ENCODE measurements around the gene ARHGAP1.
A peak's percentile ranks its signal among the peaks of the same experiment; 100 is the strongest.
"Not testable (repeated sequence)": the region's sequence is repeated elsewhere in the genome, so short reads cannot be mapped to it uniquely, and the experiment has no call there.

The ARHGAP1 gene

DNA sequence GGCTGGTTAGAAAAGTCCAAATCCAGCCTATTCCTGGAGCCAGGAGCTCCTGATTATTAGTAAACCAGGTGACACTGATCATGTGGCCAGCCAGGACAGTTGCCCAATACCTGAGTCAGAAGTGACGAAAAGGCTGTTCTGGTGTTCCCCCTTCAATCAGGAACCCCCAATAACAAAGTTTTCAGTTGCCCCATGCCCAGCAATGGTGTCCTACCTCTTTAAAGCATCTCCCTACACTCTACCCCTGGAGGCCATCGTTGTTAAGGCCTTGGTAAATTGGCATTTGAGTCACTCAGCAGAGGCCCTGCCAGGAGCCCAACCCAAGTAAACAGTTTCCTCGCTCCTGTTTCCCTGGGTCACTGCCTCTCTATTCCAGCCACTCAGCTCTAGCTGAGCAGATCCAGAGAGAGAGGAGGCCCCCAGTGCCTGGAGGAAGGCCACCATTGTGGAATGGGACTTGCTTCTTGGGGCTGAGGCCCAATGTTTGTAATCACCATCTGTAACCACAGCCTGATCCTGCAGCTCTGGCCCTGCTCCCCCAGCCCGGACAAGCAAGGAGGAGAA, 25.0 kb downstream of the ARHGAP1 start:
- peak overlapping the region; percentile 18 to 35 for H3K9ac ChIP-seq (ENCODE audit: low read depth in 1 of 2, low read length in 2 of 2)
- H3K27ac ChIP-seq (ENCODE audit: low read depth, low read length) = peak overlapping the region; percentile 78
- peak overlapping the region in 1 of 2 donors; percentile 36 for H3K4me3 ChIP-seq (ENCODE audit: low read depth in 1 of 2, low read length in 2 of 2)
- H3K4me1 ChIP-seq (ENCODE audit: control insufficient read depth in 1 of 2, insufficient read depth in 2 of 2, low read length in 2 of 2) = peaks cover 44 to 53% of the 10 kb centered on the region in 2 donors
- H3K36me3 ChIP-seq (ENCODE audit: control insufficient read depth in 1 of 2, insufficient read depth in 2 of 2, low read length in 2 of 2) = peaks cover 48 to 70% of the 10 kb centered on the region in 2 donors
- no peaks in the 10 kb centered on the region for H3K9me3 ChIP-seq (ENCODE audit: control insufficient read depth in 1 of 2, low read length in 2 of 2)
- H3K27me3 ChIP-seq (ENCODE audit: control insufficient read depth in 1 of 2, insufficient read depth in 2 of 2, low read length in 2 of 2) = no peaks in the 10 kb centered on the region

DNA sequence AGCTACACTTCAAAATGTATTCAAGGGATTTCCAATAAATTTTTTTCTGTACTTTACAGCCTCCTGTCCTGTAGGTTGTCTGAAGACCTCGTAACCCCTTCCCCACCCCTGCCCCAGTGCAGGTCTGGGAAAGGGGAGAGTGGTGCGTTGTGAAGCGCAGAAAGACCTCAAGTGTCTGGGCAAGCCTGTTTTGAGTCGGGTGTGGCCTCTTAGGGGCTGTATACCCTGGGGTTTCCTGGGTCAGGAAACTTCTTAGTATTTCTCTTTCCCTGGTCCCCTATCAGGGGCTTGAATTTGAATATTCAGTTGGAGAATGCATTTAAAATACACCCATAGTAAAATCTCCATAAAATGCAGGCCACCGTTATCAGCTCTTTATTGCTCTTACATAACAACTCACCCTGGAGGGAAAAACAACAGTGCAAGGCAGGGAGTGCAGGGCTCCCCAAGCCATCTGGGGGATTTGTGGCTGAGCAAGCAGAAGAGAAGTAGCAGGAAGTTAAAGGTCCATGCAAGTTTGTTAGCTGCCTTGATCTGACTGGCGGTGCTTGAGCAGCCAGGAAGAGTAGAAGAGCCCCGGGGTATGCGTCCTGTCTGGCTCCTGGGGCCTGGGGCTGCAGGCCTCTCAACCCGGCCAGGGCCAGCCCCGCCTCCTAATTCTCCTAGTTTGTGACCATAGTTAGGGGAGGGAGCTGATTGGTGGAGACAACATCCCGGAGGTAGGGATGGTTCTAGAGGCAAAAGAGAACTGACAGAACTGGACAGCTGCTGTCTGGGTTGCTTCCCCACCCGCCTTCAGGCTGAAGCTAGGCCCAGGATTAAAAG, 25.7 kb downstream of the ARHGAP1 start:
- H3K4me3 ChIP-seq (ENCODE audit: low read depth in 1 of 2, low read length in 2 of 2) = peak overlapping the region in 1 of 2 donors; percentile 36
- H3K27ac ChIP-seq (ENCODE audit: low read depth, low read length) = peak overlapping the region; percentile 78
- H3K9me3 ChIP-seq (ENCODE audit: control insufficient read depth in 1 of 2, low read length in 2 of 2) = no peaks in the 10 kb centered on the region
- peaks cover 45 to 69% of the 10 kb centered on the region in 2 donors for H3K36me3 ChIP-seq (ENCODE audit: control insufficient read depth in 1 of 2, insufficient read depth in 2 of 2, low read length in 2 of 2)
- H3K27me3 ChIP-seq (ENCODE audit: control insufficient read depth in 1 of 2, insufficient read depth in 2 of 2, low read length in 2 of 2) = no peaks in the 10 kb centered on the region
- peak overlapping the region in 1 of 2 donors; percentile 35 for H3K9ac ChIP-seq (ENCODE audit: low read depth in 1 of 2, low read length in 2 of 2)
- H3K4me1 ChIP-seq (ENCODE audit: control insufficient read depth in 1 of 2, insufficient read depth in 2 of 2, low read length in 2 of 2) = peaks cover 44 to 52% of the 10 kb centered on the region in 2 donors

GRCh38 chr11:46673713-46674462, 26.5 kb downstream of the ARHGAP1 start:
- Histone ChIP-seq H3K9ac (ENCODE audit: low read depth in 1 of 2, low read length in 2 of 2) (no peak overlapping the region), H3K9me3 (ENCODE audit: control insufficient read depth in 1 of 2, low read length in 2 of 2) (no peaks in the 10 kb centered on the region), H3K4me3 (ENCODE audit: low read depth in 1 of 2, low read length in 2 of 2) (no peak overlapping the region), H3K4me1 (ENCODE audit: control insufficient read depth in 1 of 2, insufficient read depth in 2 of 2, low read length in 2 of 2) (peaks cover 43 to 44% of the 10 kb centered on the region in 2 donors), H3K27me3 (ENCODE audit: control insufficient read depth in 1 of 2, insufficient read depth in 2 of 2, low read length in 2 of 2) (no peaks in the 10 kb centered on the region), H3K36me3 (ENCODE audit: control insufficient read depth in 1 of 2, insufficient read depth in 2 of 2, low read length in 2 of 2) (peaks cover 43 to 69% of the 10 kb centered on the region in 2 donors), H3K27ac (ENCODE audit: low read depth, low read length) (peak overlapping the region; percentile 7)

- peaks cover 46 to 73% of the 10 kb centered on the region in 2 donors for H3K36me3 ChIP-seq (ENCODE audit: control insufficient read depth in 1 of 2, insufficient read depth in 2 of 2, low read length in 2 of 2)
- H3K4me1 ChIP-seq (ENCODE audit: control insufficient read depth in 1 of 2, insufficient read depth in 2 of 2, low read length in 2 of 2) = peaks cover 37 to 44% of the 10 kb centered on the region in 2 donors
- no peak overlapping the region for H3K9ac ChIP-seq (ENCODE audit: low read depth in 1 of 2, low read length in 2 of 2)
Measured at GRCh38 chr11:46672381-46672839, 28.0 kb downstream of the ARHGAP1 start.

DNA sequence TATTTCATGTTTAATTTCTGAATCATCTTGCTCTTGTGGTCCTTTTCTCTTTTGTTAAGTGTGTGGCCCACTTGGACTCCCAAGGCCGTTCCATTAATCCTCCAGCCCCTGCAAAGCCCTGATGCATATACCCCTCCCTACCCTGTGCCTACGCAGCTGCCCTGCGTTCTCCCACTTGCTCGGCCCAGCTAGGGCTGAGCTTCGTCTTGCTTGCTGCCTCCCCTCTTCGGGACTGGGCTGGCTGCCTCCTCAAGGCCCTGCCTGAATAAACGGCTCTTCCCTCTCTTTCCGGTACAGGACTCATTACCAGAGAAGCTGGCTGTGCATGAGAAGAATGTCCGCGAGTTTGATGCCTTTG, 28.5 kb downstream of the ARHGAP1 start:
- H3K9ac ChIP-seq (ENCODE audit: low read depth in 1 of 2, low read length in 2 of 2) = no peak overlapping the region
- no peaks in the 10 kb centered on the region for H3K9me3 ChIP-seq (ENCODE audit: control insufficient read depth in 1 of 2, low read length in 2 of 2)
- H3K36me3 ChIP-seq (ENCODE audit: control insufficient read depth in 1 of 2, insufficient read depth in 2 of 2, low read length in 2 of 2) = peaks cover 51 to 72% of the 10 kb centered on the region in 2 donors
- no peaks in the 10 kb centered on the region for H3K27me3 ChIP-seq (ENCODE audit: control insufficient read depth in 1 of 2, insufficient read depth in 2 of 2, low read length in 2 of 2)
- H3K4me3 ChIP-seq (ENCODE audit: low read depth in 1 of 2, low read length in 2 of 2) = no peak overlapping the region
- peaks cover 37 to 40% of the 10 kb centered on the region in 2 donors for H3K4me1 ChIP-seq (ENCODE audit: control insufficient read depth in 1 of 2, insufficient read depth in 2 of 2, low read length in 2 of 2)
- no peak overlapping the region for H3K27ac ChIP-seq (ENCODE audit: low read depth, low read length)

More at GRCh38 chr11:46672381-46672839, 28.0 kb downstream of the ARHGAP1 start:
- Histone ChIP-seq H3K9me3 (ENCODE audit: control insufficient read depth in 1 of 2, low read length in 2 of 2) (no peaks in the 10 kb centered on the region), H3K27ac (ENCODE audit: low read depth, low read length) (no peak overlapping the region), H3K27me3 (ENCODE audit: control insufficient read depth in 1 of 2, insufficient read depth in 2 of 2, low read length in 2 of 2) (no peaks in the 10 kb centered on the region), H3K4me3 (ENCODE audit: low read depth in 1 of 2, low read length in 2 of 2) (no peak overlapping the region)

GRCh38 chr11:46670521-46670920, 29.9 kb downstream of the ARHGAP1 start:
- H3K9me3 ChIP-seq (ENCODE audit: control insufficient read depth in 1 of 2, low read length in 2 of 2); H3K27me3 ChIP-seq (ENCODE audit: control insufficient read depth in 1 of 2, insufficient read depth in 2 of 2, low read length in 2 of 2); H3K4me3 ChIP-seq (ENCODE audit: low read depth in 1 of 2, low read length in 2 of 2); H3K9ac ChIP-seq (ENCODE audit: low read depth in 1 of 2, low read length in 2 of 2); H3K27ac ChIP-seq (ENCODE audit: low read depth, low read length): not testable (repeated sequence)
- Histone ChIP-seq H3K4me1 (ENCODE audit: control insufficient read depth in 1 of 2, insufficient read depth in 2 of 2, low read length in 2 of 2) (peaks cover 27% of the 10 kb centered on the region in 2 donors), H3K36me3 (ENCODE audit: control insufficient read depth in 1 of 2, insufficient read depth in 2 of 2, low read length in 2 of 2) (peaks cover 53 to 76% of the 10 kb centered on the region in 2 donors)

DNA sequence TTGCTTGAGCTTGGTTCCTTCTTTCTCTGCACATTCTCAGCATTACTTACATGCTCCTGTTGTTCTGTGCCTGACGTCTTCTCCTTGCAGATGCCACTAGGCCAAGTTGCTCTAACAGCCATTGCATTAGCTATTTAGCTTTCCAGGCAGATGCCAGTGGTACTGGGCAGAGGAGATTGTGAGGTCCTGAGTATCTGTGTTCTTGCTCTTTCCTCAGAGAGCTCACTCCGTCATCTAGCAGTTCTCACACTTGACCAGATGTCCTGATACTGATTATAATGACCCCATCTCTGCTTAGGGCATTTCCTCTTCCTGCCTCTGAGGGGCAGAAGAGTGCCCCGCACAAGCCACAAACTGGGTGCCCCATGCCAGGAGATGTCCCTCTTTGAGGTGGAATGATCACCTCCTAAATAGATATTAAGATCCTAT, 30.7 kb downstream of the ARHGAP1 start:
- Histone ChIP-seq H3K9me3 (ENCODE audit: control insufficient read depth in 1 of 2, low read length in 2 of 2) (no peaks in the 10 kb centered on the region), H3K4me1 (ENCODE audit: control insufficient read depth in 1 of 2, insufficient read depth in 2 of 2, low read length in 2 of 2) (peaks cover 19% of the 10 kb centered on the region in 2 donors), H3K4me3 (ENCODE audit: low read depth in 1 of 2, low read length in 2 of 2) (no peak overlapping the region), H3K9ac (ENCODE audit: low read depth in 1 of 2, low read length in 2 of 2) (no peak overlapping the region), H3K27me3 (ENCODE audit: control insufficient read depth in 1 of 2, insufficient read depth in 2 of 2, low read length in 2 of 2) (no peaks in the 10 kb centered on the region), H3K36me3 (ENCODE audit: control insufficient read depth in 1 of 2, insufficient read depth in 2 of 2, low read length in 2 of 2) (peaks cover 59 to 83% of the 10 kb centered on the region in 2 donors), H3K27ac (ENCODE audit: low read depth, low read length) (no peak overlapping the region)

- Histone ChIP-seq H3K27ac (ENCODE audit: low read depth, low read length) (no peak overlapping the region), H3K9ac (ENCODE audit: low read depth in 1 of 2, low read length in 2 of 2) (no peak overlapping the region), H3K36me3 (ENCODE audit: control insufficient read depth in 1 of 2, insufficient read depth in 2 of 2, low read length in 2 of 2) (peaks cover 58 to 88% of the 10 kb centered on the region in 2 donors), H3K4me3 (ENCODE audit: low read depth in 1 of 2, low read length in 2 of 2) (no peak overlapping the region), H3K4me1 (ENCODE audit: control insufficient read depth in 1 of 2, insufficient read depth in 2 of 2, low read length in 2 of 2) (peaks cover 9 to 12% of the 10 kb centered on the region in 2 donors), H3K27me3 (ENCODE audit: control insufficient read depth in 1 of 2, insufficient read depth in 2 of 2, low read length in 2 of 2) (no peaks in the 10 kb centered on the region), H3K9me3 (ENCODE audit: control insufficient read depth in 1 of 2, low read length in 2 of 2) (no peaks in the 10 kb centered on the region)
Measured at GRCh38 chr11:46668480-46669085, 31.8 kb downstream of the ARHGAP1 start.

DNA sequence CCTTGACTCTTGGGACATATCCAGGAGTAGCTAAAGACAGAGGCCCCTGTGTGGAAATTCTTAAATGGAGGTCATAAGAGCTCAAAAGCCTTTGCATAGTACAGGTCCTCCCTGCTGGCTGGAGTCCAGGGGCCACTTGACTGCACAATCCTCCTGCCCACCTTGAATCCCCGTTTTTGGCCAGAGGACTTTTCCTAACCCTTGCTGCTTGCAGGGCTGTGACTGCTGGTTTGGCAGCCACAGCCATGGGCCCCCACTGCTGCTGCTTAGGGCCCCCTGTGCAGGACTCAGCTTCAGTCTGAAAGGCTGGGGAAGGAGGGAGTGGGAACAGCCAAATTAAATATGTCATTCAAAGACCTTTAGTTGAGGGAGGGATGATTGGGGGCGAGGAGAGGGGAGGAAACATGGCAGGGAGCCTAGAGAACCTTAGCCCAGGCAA, 33.4 kb downstream of the ARHGAP1 start:
- Histone ChIP-seq H3K4me1 (ENCODE audit: control insufficient read depth in 1 of 2, insufficient read depth in 2 of 2, low read length in 2 of 2) (peaks cover 6% of the 10 kb centered on the region in 2 donors), H3K9me3 (ENCODE audit: control insufficient read depth in 1 of 2, low read length in 2 of 2) (no peaks in the 10 kb centered on the region), H3K36me3 (ENCODE audit: control insufficient read depth in 1 of 2, insufficient read depth in 2 of 2, low read length in 2 of 2) (peaks cover 51 to 87% of the 10 kb centered on the region in 2 donors), H3K4me3 (ENCODE audit: low read depth in 1 of 2, low read length in 2 of 2) (no peak overlapping the region), H3K27ac (ENCODE audit: low read depth, low read length) (no peak overlapping the region), H3K9ac (ENCODE audit: low read depth in 1 of 2, low read length in 2 of 2) (no peak overlapping the region), H3K27me3 (ENCODE audit: control insufficient read depth in 1 of 2, insufficient read depth in 2 of 2, low read length in 2 of 2) (no peaks in the 10 kb centered on the region)
